GM23338 (cell line): ENCODE measurements around the gene ENOX2. TPM values are rescaled to one million over a fixed set of nuclear protein-coding genes. Genes with fewer than 3 reads are reported as not detected.

Source experiments
- ATAC-seq: fragments of 200-7000 bp; cut with Tn5 transposase; 3 replicates; pipeline ENCODE4 v1.9.1; 2020
- DNase-seq: peaks from one replicate; pipeline ENCODE4 v3.0.0-alpha.2; 2015; ENCODE audit warnings: low spot score
- H2AFZ ChIP-seq: fragments of 200-600 bp; sonication (generic); 2 replicates; pipeline ENCODE4 v1.8.0; 2016; ENCODE audit warnings: antibody characterized with exemption, mild to moderate bottlenecking, moderate library complexity
- H3F3A ChIP-seq: fragments of 200-600 bp; sonication (generic); replicated peaks from 2 replicates; pipeline ENCODE4 v1.8.0; 2017; ENCODE audit warnings: antibody characterized with exemption, mixed run types, low read depth
- H3K27ac ChIP-seq: fragments of 200-600 bp; sonication (generic); 2 replicates; pipeline ENCODE4 v1.6.1; 2016; ENCODE audit warnings: low read depth
- H3K27me3 ChIP-seq: fragments of 200-600 bp; sonication (generic); 2 replicates; pipeline ENCODE4 v1.8.0; 2016; ENCODE audit warnings: mild to moderate bottlenecking, mixed run types, moderate library complexity; ENCODE audit not compliant: insufficient read depth
- H3K36me3 ChIP-seq: fragments of 200-600 bp; sonication (generic); 2 replicates; pipeline ENCODE4 v1.8.0; 2016; ENCODE audit warnings: mild to moderate bottlenecking; ENCODE audit not compliant: insufficient read depth
- H3K4me1 ChIP-seq: fragments of 200-600 bp; sonication (generic); 2 replicates; pipeline ENCODE4 v1.8.0; 2016; ENCODE audit warnings: mild to moderate bottlenecking, moderate library complexity; ENCODE audit not compliant: insufficient read depth
- H3K4me2 ChIP-seq: fragments of 200-600 bp; sonication (generic); 2 replicates; pipeline ENCODE4 v1.7.1; 2017; ENCODE audit warnings: mixed run types
- H3K4me3 ChIP-seq: fragments of 200-600 bp; sonication (generic); 2 replicates; pipeline ENCODE4 v1.6.1; 2016; ENCODE audit warnings: mixed run types
- H3K79me2 ChIP-seq: fragments of 200-600 bp; sonication (generic); replicated peaks from 2 replicates; pipeline ENCODE4 v1.8.0; 2017; ENCODE audit warnings: mild to moderate bottlenecking; ENCODE audit not compliant: insufficient read depth
- H3K9me2 ChIP-seq: fragments of 200-600 bp; sonication (generic); 2 replicates; pipeline ENCODE4 v1.8.0; 2017; ENCODE audit not compliant: insufficient read depth
- H4K20me1 ChIP-seq: fragments of 200-600 bp; sonication (generic); replicated peaks from 2 replicates; pipeline ENCODE4 v1.8.0; 2017; ENCODE audit warnings: mild to moderate bottlenecking; ENCODE audit not compliant: insufficient read depth
- H3K27ac Mint-ChIP-seq: 2 replicates; pipeline ENCODE4 v1.8.0; 2020; ENCODE audit warnings: inconsistent platforms, mild to moderate bottlenecking, moderate library complexity, mixed read lengths
- H3K27me3 Mint-ChIP-seq: 3 replicates; pipeline ENCODE4 v1.8.0; 2022; ENCODE audit warnings: low read depth, mild to moderate bottlenecking, moderate library complexity, mixed read lengths, inconsistent platforms; ENCODE audit not compliant: insufficient read depth, poor library complexity
- H3K36me3 Mint-ChIP-seq: 3 replicates; pipeline ENCODE4 v1.8.0; 2021; ENCODE audit warnings: low read depth, mild to moderate bottlenecking, inconsistent platforms, moderate library complexity, mixed read lengths
- H3K4me1 Mint-ChIP-seq: 3 replicates; pipeline ENCODE4 v1.8.0; 2020; ENCODE audit warnings: mild to moderate bottlenecking, inconsistent platforms, mixed read lengths
- H3K4me3 Mint-ChIP-seq: 3 replicates; pipeline ENCODE4 v1.8.0; 2021; ENCODE audit warnings: moderate library complexity, mild to moderate bottlenecking, inconsistent platforms, mixed read lengths
- H3K9me3 Mint-ChIP-seq: 3 replicates; pipeline ENCODE4 v1.8.0; 2020; ENCODE audit warnings: moderate library complexity, mild to moderate bottlenecking, inconsistent platforms, mixed read lengths
- CREB1 ChIP-seq: fragments of 250-450 bp; sonication (Bioruptor Pico); IDR thresholded peaks from 2 replicates; pipeline ENCODE4 v1.5.0; 2020; ENCODE audit warnings: low read depth, mild to moderate bottlenecking, moderate library complexity
- ETS1 ChIP-seq: IDR thresholded peaks from 2 replicates; pipeline ENCODE4 v1.6.1; 2016; ENCODE audit warnings: antibody characterized with exemption
- EZH2phosphoT487 ChIP-seq: fragments of 200-600 bp; sonication (generic); IDR thresholded peaks from one replicate; pipeline ENCODE4 v1.8.1; 2018; ENCODE audit warnings: antibody characterized with exemption; ENCODE audit not compliant: unreplicated experiment
- POLR2AphosphoS5 ChIP-seq: IDR thresholded peaks from 2 replicates; pipeline ENCODE4 v1.6.1; 2016; ENCODE audit warnings: antibody characterized with exemption, low read depth
- REST ChIP-seq: IDR thresholded peaks from one replicate; pipeline ENCODE4 v1.6.1; 2018; ENCODE audit warnings: antibody characterized with exemption; ENCODE audit not compliant: unreplicated experiment
- ZNF114 ChIP-seq: fragments of 250-450 bp; sonication (Bioruptor Pico); IDR thresholded peaks from 2 replicates; pipeline ENCODE4 v1.5.0; 2020; ENCODE audit warnings: mild to moderate bottlenecking, moderate library complexity
- ZNF331 ChIP-seq: fragments of 250-450 bp; sonication (Bioruptor Pico); IDR thresholded peaks from 2 replicates; pipeline ENCODE4 v1.5.0; 2020; ENCODE audit warnings: low read depth, mild to moderate bottlenecking, moderate library complexity
- ZNF462 ChIP-seq: fragments of 250-450 bp; sonication (Bioruptor Pico); IDR thresholded peaks from 2 replicates; pipeline ENCODE4 v1.5.0; 2020; ENCODE audit warnings: mild to moderate bottlenecking, moderate library complexity
- polyA plus RNA-seq: library from polyadenylated mRNA; unstranded; fragments of >200 nt; fragmentation: Nextera tagmentation; extraction: Ambion mirVana; gene quantifications from 2 replicates; pipeline ENCODE4 v1.2.1, GENCODE V29; 2016
- total RNA-seq: library from RNA; depleted of rRNA; stranded (reverse); fragments of >200 nt; shearing (Covaris generic); gene quantifications from 2 replicates; pipeline ENCODE4 v1.2.3, GENCODE V29; 2014

The ENOX2 gene
- total and polyA plus RNA-seq, 2 experiments from 2014 or later, result 9.6 to 11.2 TPM

- TF ChIP-seq REST (no peak), EZH2phosphoT487 (no peak), ETS1 (no peak), ZNF114 (CRISPR knock-in tag) (no peak), ZNF331 (CRISPR knock-in tag) (no peak), POLR2AphosphoS5 (no peak)
Measured at GRCh38 chrX:130834830-130835229, 68.2 kb downstream of the ENOX2 start (continued).

GRCh38 chrX:130834149-130834548 is 68.9 kb downstream of the ENOX2 start:
- H3K4me1 ChIP-seq, result peaks cover 19% of the 10 kb centered on the region
- no peak overlapping the region for H3K4me2 ChIP-seq
- H3K27ac ChIP-seq, result peak overlapping the region; percentile 46; the same call in 1 of the 2 replicates
- no peaks in the 10 kb centered on the region for H3F3A ChIP-seq
- no peaks in the 10 kb centered on the region for H4K20me1 ChIP-seq
- no peaks in the 10 kb centered on the region for H3K9me2 ChIP-seq
- H3K27me3 ChIP-seq, result no peaks in the 10 kb centered on the region
- H3K79me2 ChIP-seq, result no peaks in the 10 kb centered on the region
- H3K27me3 Mint-ChIP-seq, result peaks cover 1% of the 10 kb centered on the region
- H3K4me1 Mint-ChIP-seq, result peaks cover 37% of the 10 kb centered on the region
- no peak overlapping the region for H2AFZ ChIP-seq
- H3K36me3 ChIP-seq, result no peaks in the 10 kb centered on the region
- H3K4me3 ChIP-seq, result no peak overlapping the region
- no peaks in the 10 kb centered on the region for H3K9me3 Mint-ChIP-seq
- TF ChIP-seq POLR2AphosphoS5, result no peak
- TF ChIP-seq CREB1 (CRISPR knock-in tag), result no peak
- no peak for TF ChIP-seq ZNF462
- DNase-seq (peak; percentile 59), ATAC-seq (peak; percentile 87)
- H3K27ac Mint-ChIP-seq, result no peak overlapping the region
- no peak overlapping the region for H3K4me3 Mint-ChIP-seq
- H3K36me3 Mint-ChIP-seq, result no peaks in the 10 kb centered on the region
